NCI-H2081 treated with DMSO at 0.1 percent for 48 hours (cell line): ENCODE data around the gene SLC13A4.
"Not testable (repeated sequence)": the region's sequence is repeated elsewhere in the genome, so short reads cannot be mapped to it uniquely, and the experiment has no call there.

Source experiments
- DNase-seq: peaks from one replicate; lab custom pipeline; 2025; lab: John Stamatoyannopoulos, UW

Gene SLC13A4

DNA sequence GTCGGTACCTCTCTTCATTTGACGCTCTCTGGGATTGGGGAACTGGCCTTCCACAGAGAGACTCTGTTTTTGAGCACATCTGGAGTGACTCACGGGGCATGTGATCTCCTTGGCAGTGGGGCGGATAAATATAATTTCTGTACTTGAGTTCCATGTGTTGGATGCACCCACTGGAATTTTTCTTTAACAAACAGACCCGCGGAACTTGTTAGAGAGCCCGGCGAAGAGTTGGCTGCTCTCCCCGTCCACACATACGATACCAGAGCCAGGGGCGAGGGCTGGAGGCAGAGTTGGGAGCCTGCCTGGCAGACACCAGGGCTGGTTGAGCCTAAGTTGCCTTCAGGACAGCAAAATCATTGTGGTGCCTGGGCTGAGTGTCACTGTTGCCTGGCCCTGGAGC lies 20.8 kb upstream of the SLC13A4 start, which contains the start of gene FAM180A:
Gene FAM180A, minus strand, starts transcription at position 44 of the 400 bp plus-strand sequence. CDS start 233 bp downstream, outside the sequence.
- no peak for DNase-seq

DNA sequence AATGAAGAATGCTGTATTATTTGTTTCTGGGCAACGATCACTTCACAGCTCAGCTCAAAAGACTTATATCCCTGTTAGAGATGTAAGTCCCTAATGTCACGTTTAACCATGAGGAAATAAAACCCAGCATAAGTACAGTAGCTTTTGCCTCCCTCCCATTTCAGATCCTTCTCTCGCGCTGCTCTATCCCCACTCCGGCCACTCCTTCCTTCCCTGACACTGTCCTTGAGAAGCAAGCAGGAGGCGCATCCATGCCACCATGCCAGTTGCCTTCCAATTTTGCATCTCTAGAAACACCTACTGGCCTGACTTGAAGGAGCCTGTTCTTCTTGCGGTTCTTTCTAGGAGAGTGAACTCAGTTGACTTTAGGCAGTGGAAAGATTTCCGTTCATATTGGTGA lies 19.4 kb upstream of the SLC13A4 start:
- no peak for DNase-seq

DNA sequence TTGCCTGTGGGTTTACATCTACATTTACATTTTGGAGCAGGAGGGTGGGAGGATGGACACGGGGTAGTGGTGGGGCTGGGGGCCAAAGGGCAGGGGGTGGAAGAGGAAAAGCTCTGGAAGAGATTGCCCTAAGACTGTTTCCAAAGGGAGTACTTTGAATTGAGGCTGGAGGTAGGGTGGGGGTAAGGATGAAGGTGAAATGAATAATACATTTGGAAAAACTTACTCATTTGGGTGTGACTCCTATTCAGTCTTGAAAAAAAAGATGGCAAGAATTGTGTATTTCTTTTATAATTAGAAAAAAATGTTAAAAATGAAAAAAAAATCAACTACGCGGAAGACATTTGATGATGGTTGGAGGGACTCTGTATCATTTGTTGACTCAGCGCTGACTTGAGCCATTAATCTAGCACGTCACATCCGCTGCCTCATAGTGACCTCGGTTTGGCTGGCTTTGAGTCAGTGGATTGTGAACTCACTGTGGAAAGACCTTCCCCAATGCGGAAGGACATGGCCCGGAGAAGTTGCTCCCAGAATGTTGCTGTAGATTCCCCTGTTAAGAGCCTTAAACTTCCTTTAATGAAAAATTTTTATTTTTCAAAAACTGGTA lies 17.8 kb upstream of the SLC13A4 start:
- DNase-seq, result no peak

DNA sequence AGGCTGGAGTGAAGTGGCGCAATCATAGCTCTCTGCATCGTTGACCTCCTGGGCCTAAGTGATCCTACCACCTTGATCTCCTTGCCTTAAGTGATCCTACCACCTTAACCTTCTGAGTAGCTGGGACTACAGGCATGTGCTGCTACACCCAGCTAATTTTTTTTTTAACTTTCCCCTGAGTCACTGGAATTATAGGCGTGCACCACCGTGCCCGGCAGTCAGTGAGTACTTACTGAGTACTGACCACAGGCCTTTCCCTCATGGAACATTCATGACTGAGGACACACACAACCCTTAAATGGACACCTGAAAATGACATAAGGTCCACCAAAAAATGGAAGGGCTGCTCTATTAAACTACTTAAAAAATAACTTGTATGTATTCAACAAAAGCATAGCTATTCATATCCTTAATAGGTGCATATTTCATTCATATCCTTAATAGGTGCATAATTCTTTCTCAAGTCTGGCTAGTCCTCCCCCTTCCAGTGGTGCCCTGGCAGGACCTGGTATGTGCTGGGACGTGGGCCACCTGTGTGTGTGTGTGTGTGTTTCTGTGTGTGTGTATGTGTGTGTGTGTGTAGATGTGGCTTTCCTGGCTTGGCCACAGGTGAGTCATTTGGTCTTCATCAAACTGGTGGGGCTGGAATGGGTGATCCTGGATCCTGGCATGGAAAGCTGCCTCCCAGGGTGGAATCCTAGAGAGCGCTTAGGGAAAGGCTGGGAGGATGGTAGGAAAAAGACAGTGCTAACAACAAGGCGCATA lies 17.1 kb upstream of the SLC13A4 start:
- DNase-seq, result no peak

GRCh38 chr7:135743907-135744731 lies 16.1 kb upstream of the SLC13A4 start:
- DNase-seq, result no peak

GRCh38 chr7:135742371-135742770 lies 14.4 kb upstream of the SLC13A4 start:
- no peak for DNase-seq

GRCh38 chr7:135741905-135742304 lies 13.9 kb upstream of the SLC13A4 start:
- DNase-seq, result no peak

- DNase-seq, result no peak
These were observed 12.9 kb upstream of the SLC13A4 start for GRCh38 chr7:135740889-135741288.

DNA sequence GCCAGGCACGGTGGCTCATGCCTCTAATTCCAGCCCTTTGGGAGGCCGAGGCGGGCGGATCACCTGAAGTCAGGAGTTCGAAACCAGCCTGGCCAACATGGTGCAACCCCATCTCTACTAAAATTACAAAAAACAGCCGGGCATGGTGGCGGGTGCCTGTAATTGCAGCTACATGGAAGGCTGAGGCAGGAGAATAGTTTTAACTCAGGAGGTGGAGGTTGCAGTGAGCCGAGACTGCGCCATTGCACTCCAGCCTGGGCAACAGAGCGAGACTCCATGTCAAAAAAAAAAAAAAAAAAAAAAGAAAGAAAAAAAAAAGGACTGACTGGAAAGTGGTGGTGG lies 9.3 kb upstream of the SLC13A4 start:
- not testable (repeated sequence) for DNase-seq

- no peak for DNase-seq
These were observed 8.8 kb upstream of the SLC13A4 start for GRCh38 chr7:135736586-135737305.

DNA sequence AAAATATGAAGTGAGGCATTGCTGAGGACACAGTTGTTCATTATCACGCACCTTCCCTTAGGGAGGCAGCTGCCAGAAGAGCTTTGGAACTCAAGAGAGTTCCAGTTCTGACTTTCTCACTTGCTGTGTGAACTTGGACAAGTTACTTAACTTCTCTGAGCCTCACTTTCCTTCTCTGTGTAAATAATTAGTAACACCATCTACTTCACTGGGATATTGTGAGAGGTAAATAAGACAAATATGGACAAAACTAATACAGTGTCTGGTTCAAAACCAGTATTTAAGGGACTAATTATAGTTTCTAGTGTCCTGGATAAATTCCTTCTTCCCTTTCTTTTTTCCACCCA lies 6.3 kb upstream of the SLC13A4 start:
- no peak for DNase-seq

GRCh38 chr7:135733603-135734342 lies 5.8 kb upstream of the SLC13A4 start:
- no peak for DNase-seq

DNA sequence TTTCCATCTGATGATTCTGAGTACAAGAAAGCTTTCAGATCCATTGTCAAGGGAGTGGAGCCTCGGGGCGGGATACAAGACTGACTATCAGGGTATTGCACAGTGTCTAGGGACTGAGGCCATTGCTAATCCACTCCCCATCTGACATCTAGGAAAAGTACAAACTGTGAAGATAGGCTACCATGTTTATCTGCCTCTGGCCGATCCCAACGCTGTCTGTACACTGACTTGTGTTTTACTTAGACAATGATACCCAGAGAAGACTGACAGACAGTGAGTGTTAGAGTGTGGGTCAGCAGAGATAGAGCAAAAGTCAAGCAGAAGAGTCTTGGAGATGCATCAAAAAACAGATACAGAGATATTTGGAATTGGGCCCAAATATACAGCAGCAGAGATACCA lies 3.1 kb upstream of the SLC13A4 start:
- no peak for DNase-seq

DNA sequence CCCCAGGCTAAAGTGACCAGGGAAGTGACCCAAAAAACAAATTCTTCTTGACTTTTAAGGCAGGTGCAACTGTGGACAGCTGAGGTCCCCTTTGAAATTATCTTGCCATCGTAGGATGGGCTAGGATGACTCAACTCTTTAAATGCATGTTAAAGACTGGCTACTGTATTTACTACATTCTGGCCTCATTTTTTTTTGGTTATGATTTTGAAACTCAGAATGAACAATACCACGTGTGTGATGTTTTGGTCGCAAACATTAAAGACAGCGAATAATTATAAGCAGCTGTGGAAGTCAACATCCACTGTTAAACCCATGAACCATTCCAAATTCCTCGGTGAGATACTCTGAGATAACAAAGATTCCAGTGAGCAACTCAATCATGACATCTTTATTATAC lies 1.2 kb upstream of the SLC13A4 start:
- DNase-seq, result no peak

DNA sequence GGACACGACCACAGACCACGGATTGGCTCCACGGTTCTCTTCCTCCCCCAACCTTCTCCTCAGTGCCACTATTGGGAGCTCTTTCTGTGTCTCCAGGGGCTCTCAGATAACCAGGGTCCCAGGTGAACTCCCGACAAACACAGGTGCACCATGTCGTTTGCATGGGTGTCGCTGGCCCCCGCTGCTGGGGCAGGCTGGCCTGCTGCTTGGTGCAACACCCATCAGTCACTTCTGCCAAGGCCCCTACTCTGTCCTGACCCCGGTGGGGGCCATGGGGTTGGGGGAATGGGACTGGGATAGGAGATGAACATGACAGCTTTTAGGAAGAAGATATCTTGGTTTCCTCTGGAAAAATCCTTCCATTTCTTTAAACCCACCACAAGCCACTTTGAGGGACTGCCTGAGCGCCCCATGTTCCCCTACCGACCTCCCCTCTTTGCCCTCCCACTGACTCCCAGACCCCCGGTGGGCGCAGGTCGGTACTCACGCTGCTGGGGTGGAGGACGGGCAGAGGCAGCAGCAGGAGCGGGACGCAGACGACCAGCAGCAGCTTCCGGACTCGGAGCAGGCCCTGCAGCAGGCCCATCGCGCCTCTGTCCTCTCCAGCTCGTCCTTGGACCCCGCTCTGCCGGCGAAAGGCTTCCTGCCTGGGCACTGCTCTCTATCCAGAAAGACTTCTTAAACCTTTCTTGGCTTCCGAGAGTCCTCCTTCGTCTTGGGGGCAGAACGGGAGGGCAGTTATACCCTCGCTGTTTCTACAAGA lies 894 bp downstream of the SLC13A4 start:
- no peak for DNase-seq

DNA sequence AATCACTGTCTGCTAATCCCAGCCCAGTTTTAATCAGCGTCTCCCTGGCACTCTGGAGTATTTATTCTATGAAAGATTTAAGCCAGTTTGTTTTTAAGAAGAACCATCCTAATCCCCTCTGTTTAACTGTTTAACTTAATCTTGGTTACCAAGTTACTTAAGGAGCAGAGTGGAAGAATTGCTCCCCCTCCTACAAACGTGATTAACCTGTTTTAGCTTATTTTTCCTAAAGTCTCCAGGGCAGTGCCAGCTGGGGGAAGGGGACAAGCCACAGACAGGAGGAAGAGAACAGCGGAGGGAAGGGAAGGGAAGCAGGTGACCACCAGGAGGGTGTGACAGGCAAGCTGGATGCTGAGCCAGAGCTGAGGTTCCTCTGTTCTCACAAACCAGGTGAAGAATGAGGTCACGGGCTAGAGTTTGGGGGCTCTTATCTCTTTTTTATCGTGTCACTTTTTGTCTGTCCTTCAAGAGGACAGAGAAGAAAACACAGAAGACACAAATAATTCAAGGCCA lies 1.7 kb downstream of the SLC13A4 start:
- no peak for DNase-seq

- no peak for DNase-seq
These were observed 4.6 kb downstream of the SLC13A4 start for GRCh38 chr7:135723411-135723810.

DNA sequence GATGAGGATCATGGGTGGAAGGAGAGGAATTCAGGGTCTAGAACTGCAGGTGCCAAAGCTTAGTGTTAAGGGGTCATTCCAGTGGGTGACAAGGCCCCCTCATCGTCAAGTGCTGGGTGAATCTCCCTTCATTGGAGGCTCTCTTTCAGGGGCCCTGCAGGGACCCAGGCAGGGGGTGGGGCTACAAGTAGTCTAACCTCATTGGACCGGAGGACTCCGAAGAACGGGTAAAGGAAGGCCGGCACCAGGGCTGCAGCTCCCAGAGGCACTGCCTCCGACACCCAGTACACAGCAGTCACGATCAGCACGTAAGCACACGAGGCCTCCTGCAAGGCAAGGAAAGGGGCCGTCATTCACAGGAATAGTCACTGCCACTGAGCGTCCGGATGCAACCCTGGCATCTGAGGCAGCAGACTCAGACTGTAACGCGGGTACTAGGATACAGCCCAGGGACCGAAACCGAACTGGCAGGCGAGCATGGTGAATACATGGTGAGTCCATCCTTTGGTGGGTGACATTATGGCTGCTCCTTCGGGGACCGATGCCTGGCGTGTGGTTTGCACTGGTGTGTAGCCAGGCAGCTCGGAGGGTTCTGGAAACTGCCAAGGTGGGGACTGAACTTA lies 6.7 kb downstream of the SLC13A4 start:
- DNase-seq, result no peak

GRCh38 chr7:135719688-135720087 lies 8.3 kb downstream of the SLC13A4 start:
- no peak for DNase-seq

- no peak for DNase-seq
These were observed 9.1 kb downstream of the SLC13A4 start for GRCh38 chr7:135718794-135719437.
